Endometrial microvascular endothelial cells (primary cell): ENCODE data around the gene MYL5. TPM values are rescaled to one million over a fixed set of nuclear protein-coding genes. Genes with fewer than 3 reads are reported as not detected.

Experiments
- in situ Hi-C: cut with HindIII; loops from 2 replicates; pipeline ENCODE4 v1.10.0; 2017; ENCODE audit warnings: low sequenced_read_pairs, low pct_unique_long_range_greater_than_20kb; ENCODE audit errors: inconsistent ontology term
- total RNA-seq: library from RNA; depleted of rRNA; stranded (reverse); fragments of >200 nt; gene quantifications from one replicate; pipeline ENCODE4 v1.2.3, GENCODE V29; 2015; ENCODE audit errors: inconsistent ontology term

The MYL5 gene
- total RNA-seq, 1 donor from 2014 or later = 2.6 TPM

DNA sequence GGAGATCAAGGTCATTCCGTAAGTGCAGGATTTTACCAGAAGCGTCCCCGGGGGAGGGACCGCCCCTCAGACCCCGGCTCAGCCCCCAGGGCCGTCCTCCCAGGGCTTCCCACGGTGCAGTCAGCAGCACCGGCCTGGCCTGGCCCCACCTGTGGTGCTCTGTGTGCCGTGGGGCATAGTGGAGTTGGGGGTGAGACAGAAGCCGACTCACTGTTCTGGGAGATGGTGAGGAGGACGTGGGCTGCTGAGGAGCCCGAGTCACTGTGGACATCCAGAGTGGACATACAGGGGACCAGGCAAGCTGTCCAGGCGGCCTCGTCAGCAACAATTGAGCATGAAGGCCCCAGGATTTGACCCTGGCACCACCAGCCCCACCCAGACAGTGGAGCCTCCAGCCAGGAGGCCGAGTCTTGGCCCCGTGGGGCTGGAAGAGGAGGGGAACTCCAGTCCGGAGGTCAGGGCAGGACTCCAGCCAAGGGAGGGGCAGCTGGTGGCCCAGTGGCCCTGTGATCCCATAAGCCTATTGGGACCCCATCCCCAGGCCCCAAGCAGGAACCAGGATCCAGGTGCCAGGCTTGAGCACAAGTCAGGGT lies 19.4 kb upstream of the MYL5 start:
- in situ Hi-C loops = no loop called here

GRCh38 chr4:655464-656151 lies 18.7 kb upstream of the MYL5 start:
- in situ Hi-C loops = no loop called here

DNA sequence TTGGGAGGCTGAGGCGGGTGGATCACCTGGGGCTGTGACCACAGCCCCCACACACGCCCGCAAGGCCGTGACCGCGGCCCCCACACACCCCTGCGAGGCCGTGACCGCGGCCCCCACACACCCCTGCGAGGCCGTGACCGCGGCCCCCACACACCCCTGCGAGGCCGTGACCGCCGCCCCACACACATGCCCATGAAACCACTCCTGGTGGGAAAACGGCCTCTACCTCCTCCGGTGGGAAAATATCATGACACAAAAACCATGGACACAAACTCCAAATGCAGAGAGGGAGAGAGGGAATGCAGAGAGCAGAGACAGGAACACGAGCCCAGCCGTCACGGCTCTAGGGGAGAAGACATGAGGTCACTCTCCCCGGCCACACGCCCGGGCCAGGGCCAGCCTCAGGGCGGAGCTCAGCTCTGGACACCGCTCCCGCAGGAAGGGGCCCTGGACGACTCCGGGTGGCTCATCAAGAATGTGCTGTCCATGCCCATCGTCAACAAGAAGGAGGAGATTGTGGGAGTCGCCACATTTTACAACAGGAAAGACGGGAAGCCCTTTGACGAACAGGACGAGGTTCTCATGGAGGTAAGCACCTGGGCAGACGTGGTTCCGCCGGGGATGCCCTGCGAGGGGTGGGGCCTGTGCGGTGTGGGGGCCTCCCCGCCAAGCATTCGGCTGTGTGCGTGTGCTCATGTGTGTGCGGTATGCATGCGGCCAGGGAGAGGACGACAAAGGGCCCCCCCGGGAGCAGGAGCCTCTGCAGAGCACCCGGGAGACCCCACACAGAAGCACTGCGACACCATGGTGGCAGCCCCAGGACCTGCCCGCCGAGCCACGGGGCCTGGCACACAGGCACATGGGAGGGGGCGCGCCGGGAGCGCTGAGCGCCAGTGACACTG lies 17.7 kb upstream of the MYL5 start:
- in situ Hi-C loops = no loop called here

GRCh38 chr4:657338-657833 lies 17.0 kb upstream of the MYL5 start:
- in situ Hi-C loops = no loop called here

DNA sequence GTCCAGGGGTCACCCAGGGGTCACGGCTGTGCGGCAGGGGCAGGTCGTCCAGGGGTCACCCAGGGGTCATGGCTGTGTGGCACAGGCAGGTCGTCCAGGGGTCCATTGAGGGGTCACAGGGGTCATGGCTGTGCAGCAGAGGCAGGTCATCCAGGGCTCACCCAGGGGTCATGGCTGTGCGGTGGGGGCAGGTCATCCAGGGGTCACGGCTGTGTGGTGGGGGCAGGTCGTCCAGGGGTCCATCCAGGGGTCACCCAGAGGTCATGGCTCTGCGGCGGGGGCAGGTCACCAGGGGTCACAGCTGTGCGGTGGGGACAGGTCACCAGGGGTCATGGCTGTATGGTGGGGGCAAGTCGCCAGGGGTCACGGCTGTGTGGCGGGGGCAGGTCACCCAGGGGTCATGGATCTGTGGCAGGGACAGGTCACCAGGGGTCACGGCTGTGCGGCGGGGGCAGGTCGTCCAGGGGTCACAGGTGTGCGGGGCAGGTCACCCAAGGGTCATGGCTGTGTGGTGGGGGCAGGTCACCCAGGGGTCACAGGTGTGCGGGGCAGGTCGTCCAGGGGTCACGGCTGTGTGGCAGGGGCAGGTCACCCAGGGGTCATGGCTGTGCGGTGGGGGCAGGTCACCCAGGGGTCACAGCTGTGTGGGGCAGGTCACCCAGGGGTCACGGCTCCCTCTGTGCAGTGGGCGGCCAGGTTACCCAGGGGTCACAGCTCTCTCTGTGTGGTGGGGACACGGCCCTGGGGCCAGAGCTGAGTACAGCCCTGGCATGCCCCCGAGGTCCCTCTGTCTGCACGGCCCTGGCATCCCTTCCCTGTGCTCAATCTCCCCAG lies 16.3 kb upstream of the MYL5 start:
- in situ Hi-C loops = no loop called here

DNA sequence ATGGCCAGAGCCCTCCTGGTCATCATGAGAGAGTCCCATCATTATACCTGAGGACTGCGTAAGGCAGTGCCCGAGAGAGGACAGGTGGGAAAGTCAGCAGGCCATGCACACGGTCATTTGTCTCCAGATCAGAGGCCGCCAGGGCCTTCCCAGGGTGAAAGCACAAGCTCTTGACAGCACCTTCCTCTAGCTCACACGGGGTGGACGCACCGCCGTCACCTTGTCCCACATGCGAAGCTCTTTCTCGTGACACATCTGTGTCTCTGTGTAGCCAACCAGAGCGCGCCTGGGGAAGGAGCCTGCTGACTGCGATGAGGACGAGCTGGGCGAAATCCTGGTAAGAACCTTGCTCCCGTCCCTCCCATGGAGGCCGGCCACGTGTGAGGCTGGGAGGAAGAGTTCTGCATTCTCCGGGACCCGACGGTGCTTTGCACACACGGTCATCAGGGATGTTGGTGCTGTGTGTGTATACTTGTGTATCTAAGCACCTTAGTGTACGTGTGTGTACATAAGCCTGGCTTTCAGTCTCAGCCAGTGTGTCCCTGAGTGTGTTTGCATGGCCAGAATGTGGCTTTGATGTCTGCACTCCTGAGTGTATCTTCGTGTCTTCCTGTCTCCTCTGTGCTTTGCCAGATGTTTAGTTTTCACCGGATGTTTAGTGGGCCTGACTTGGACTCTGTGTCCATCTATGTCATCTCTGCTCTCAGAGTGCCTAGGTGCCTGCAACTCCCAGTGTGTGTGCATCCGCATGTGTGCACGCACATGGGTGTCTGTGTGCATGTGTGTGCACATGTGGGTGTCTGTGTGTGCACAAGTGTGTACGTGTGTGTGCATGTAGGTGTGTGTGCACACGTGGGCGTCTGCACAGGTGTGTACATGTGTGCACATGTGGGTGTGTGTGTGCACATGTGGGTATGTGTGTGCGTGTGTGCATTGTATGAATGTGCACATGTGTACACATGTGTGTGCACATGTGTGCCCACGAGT lies 15.4 kb upstream of the MYL5 start:
- in situ Hi-C loops = no loop called here

- in situ Hi-C loops = no loop called here
Measured at GRCh38 chr4:659851-660250, 14.5 kb upstream of the MYL5 start.

DNA sequence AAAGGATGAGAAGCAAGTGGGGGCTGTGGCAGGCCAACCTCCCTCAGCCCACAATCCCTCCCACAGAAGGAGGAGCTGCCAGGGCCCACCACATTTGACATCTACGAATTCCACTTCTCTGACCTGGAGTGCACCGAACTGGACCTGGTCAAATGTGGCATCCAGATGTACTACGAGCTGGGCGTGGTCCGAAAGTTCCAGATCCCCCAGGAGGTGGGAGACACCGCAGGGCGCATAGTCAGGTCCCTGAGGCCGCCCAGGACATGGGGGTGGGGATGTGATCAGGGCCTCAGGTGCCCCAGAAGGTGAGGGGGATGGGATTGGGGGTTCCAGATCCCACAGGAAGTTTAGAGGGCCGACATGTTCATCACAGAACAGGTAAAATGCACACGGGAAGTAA lies 13.9 kb upstream of the MYL5 start:
- in situ Hi-C loops = no loop called here

DNA sequence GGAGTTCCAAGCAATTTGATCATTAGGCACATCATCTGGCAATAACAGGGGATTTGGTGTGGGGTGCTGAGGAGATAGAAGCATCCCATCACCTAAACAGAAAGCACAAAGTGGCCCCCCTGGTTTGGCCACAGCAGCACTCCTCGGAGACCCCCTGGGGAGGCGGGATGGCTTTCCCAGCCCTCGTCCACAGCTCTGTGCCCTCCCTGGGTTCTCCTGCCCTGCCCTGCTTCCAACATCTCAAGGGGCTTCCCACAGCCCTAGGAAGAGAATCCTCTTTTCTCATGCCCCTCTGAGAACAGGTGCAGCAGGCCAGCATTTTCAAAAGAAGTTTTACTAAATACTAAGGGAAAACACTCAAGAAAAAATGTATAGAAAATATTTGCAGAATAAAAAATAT lies 13.1 kb upstream of the MYL5 start:
- in situ Hi-C loops = no loop called here

DNA sequence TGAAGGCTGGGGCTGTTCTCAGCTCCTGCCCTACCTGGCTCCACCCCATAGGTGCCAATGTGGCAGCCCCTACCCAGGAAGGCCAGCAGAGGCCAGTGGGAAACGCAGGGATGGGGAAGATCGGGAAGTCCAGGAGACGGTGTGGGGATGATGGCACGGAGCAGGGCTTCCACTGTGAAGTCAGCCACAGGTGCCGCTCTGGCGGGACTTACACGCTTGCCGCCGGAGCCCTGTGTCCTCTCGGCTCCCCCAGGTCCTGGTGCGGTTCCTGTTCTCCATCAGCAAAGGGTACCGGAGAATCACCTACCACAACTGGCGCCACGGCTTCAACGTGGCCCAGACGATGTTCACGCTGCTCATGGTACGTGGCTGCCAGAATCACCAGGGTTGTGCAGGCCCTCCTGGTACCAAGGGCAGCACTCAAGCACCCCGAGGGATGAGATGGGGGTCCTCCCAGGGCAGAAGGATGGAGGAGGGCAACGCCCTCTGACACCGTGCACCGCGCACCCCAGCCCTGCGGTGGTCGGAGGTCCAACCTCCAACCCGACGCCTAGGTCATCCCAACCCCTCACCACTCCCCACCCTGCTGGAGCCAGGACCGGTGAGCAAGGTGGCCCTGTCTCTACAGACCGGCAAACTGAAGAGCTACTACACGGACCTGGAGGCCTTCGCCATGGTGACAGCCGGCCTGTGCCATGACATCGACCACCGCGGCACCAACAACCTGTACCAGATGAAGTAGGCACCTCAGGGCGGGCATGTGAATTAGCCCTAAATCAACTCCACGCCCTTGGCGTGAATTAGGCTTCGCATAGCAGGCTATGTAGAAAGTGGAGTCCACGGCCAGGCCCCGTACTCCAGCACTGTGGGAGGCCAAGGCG lies 12.2 kb upstream of the MYL5 start:
- in situ Hi-C loops = no loop called here

DNA sequence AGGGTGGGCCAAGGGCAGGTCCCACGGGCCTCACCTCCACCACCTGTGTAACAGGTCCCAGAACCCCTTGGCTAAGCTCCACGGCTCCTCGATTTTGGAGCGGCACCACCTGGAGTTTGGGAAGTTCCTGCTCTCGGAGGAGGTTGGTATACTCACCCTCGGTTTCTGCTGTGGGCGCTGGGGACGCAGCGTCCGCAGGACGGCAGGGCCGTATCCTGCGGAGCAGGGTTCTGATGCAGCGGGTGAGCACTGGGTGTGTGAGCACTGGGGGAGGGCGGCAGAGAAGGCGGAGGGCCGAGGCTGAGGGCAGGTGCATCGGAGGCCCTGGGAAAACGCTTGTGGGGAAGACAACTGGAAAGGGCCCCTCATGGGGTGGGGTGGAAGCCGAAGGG lies 11.3 kb upstream of the MYL5 start:
- in situ Hi-C loops = no loop called here

DNA sequence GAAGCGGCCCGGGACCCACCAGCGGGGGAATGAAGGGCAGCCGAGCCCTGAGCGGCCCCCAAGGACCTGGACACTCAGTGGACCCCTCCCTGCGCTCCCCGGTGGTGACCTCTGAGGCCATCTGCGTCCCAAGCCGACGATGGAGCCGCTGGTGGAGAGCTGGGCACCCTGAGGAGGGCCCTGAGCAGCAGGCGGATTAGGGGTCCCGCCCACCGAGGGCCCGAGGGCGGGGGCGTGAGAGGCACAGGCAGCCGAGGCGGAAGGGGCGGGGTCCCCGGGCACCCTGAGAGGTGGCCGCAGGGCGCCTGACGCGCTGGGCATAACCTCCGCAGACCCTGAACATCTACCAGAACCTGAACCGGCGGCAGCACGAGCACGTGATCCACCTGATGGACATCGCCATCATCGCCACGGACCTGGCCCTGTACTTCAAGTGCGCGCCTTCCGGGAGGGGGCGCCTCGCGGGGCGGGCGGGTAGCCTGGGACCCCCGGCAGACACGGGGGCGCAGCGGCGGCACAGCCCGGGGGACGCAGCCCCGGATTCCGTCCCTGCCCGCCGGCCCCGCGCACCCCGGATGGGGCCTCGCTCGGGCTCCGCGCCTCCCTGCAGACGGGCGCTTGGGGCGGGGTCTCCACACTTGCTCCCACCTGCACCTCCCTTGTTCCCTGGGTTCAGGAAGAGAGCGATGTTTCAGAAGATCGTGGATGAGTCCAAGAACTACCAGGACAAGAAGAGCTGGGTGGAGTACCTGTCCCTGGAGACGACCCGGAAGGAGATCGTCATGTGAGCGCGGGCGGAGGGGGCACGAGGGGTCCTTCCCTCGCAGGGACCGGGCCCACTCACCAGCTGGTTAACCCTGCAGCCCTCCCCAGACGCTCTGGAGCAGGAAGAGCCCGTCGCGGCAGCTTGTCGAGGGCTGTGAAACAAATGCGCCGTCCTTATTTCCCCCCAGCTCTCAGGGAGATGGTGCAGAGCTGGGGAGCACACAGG lies 10.6 kb upstream of the MYL5 start:
- in situ Hi-C loops = no loop called here

- in situ Hi-C loops = no loop called here
Measured at GRCh38 chr4:664713-665231, 9.6 kb upstream of the MYL5 start.

- in situ Hi-C loops = no loop called here
Measured at GRCh38 chr4:665381-665750, 9.0 kb upstream of the MYL5 start.

DNA sequence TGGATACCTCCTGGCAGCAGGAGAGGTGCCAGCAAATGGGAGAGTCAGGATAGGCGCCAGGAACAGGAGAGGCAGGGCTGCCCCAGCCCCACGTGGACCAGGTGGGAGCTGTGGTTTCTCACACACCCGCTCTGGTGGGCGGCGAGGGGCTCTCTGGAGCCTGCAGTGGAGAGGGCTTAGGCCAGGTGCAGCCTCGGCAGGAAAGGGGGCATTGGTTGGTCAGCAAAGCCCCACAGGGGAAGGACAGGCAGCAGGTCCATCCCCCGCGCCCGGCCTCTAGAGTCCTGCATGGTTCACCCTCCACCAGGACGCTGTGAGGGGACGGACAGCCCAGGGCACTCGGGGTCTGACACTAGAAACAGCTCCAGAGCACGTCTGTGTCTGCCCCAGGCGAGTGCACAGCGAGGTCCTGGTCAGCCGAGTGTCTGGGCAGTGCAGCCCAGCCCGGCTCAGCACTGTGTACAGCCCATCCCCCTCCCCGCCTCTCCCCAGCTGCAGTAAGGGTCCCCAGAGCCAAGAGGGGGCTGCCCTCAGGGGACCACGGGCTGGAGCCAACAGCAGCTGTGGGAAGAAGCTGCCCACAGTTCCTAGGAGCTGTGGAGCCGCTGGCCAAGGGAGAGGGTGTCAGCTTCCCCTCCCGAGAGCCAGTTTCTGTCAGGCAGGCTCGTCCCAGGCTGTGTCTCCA lies 8.4 kb upstream of the MYL5 start:
- in situ Hi-C loops = no loop called here
